HG03432 (cell line): ENCODE measurements around the gene PRXL2B.

Experiments used
- ATAC-seq: cut with Tn5 transposase; IDR thresholded peaks from one replicate; pipeline ENCODE4 v1.9.1; 2021; ENCODE audit warnings: mild to moderate bottlenecking, moderate library complexity; ENCODE audit not compliant: unreplicated experiment

PRXL2B gene

DNA sequence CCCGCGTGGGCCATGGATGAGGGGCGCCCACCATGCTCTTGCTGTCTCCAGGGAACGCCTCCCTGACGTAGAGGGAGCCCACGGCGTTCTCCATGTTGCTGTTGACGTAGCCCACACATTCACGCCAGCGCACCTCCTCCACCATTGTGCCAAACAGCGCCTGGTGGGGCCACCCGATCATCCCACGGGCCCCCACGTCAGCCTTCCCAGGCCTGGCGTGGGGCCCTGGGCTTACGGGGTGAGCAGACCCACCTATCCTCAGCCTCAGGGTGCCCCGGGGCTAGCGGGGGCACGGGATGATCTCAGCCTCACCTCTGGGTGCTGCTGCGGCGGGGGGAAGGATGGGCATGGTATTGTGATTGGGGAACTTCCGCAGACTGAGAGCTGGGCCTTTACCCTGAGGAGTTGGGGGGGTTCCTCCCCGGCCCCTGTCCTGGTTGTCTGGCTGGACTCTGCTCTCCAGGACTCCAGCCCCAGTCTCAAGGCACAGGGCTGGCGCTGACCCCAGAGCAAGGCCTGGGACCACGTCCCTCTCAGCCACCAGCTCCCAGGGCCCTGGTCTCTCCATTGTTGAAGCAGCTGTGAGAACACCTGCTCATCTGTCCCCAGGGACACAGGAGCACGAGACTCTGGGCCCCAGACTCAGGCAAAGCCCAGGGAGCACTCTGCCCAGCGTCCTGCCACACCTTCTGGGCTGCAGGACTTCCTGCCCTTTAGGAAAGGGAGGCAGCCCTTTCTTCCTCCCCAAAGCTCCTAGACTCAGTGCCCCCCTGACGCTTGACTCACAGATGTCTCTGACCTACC, 10.2 kb downstream of the PRXL2B start:
- ATAC-seq, result no peak

- ATAC-seq, result no peak
Observed at GRCh38 chr1:2597441-2598328, 11.1 kb downstream of the PRXL2B start.

DNA sequence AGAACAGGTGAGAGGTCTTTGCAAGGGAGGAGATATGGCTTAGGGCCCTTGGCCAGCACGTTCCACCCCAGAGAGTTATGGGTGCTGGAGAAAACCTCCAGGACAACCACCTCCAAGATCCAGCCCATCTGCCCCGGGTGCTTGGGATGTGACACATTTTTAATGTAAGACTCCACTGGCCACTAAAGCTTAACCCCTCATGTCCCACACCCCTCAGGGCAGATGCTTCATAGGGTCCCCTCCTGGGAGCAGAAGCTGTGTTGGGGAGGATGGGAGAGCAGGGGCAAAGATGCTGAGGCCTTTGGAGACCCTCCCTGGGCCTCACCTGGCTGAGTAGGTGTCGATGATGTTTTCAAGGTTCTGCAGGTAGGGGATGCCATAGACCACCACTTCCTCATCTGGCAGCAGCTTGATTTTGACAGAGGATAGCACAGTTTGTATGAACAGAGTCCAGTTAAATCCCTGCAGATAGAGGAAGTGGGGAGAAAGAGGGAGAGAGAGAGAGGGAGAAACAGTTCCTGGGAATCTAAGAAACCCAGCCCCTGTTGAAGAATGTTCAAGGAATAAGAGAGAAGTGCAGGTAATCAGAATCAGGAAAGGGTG, 11.9 kb downstream of the PRXL2B start:
- ATAC-seq, result no peak

- no peak for ATAC-seq
Observed at GRCh38 chr1:2601721-2602303, 15.2 kb downstream of the PRXL2B start.

DNA sequence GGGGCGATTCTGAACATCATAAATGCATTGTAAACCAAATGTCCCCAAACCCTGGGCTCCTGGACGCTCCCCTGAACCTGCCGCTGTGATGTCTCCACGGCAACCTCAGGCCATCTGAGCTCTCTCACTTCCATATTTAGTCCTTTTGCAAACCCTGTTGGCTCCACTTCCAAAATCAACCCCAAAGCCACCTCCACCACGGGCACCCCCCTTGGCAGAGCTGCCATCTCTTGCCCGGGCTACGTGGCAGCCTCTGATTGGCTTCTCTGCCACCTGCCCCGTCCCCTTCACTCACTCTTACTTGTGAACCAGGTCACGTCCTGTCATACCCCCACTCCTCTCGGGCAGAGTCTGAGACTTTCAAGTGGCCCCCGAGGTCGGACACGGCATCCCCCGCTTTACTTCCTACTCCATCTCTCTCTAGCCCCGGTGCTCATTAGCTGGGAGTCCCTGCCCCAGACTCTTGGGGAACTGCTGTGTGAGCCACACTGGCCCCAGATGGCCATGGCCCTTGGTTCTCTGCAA, 15.8 kb downstream of the PRXL2B start:
- ATAC-seq, result no peak

GRCh38 chr1:2602866-2603520, 16.4 kb downstream of the PRXL2B start:
- ATAC-seq, result no peak

- ATAC-seq, result no peak
Observed at GRCh38 chr1:2603521-2604155, 17.1 kb downstream of the PRXL2B start.

- no peak for ATAC-seq
Observed at GRCh38 chr1:2604156-2604843, 17.7 kb downstream of the PRXL2B start.

DNA sequence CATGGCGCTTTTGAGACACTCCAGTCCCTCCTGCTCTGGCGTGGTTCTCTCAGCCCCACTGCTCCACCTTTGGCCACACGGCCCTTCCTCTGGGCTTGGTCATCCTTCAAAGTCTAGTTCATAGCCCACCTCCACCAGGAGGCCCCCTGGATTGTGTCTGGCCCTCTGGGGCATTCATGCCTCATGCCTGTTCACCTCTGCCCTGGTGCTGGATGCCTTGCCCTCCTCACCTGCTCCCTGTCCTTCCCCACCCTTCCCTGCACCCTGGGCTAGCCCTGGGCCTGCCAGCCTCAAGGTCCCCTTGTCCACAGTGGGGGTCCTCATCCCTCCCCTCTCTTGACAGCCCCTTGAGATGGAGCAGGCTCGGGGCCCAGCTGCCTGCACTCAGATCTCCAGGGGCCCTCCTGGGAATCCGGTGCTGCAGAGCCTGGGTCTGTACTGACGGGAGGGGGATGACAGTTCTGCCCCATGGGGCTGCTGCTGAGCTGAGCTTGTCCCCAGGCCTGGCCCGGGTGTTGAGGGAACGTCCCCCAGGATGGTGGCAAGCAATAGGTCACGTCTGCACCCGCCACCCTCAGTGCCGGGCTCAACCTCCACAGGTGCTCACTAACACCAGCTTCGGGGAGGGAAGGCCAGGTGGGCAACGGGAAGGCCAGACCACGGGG, 18.4 kb downstream of the PRXL2B start:
- no peak for ATAC-seq

DNA sequence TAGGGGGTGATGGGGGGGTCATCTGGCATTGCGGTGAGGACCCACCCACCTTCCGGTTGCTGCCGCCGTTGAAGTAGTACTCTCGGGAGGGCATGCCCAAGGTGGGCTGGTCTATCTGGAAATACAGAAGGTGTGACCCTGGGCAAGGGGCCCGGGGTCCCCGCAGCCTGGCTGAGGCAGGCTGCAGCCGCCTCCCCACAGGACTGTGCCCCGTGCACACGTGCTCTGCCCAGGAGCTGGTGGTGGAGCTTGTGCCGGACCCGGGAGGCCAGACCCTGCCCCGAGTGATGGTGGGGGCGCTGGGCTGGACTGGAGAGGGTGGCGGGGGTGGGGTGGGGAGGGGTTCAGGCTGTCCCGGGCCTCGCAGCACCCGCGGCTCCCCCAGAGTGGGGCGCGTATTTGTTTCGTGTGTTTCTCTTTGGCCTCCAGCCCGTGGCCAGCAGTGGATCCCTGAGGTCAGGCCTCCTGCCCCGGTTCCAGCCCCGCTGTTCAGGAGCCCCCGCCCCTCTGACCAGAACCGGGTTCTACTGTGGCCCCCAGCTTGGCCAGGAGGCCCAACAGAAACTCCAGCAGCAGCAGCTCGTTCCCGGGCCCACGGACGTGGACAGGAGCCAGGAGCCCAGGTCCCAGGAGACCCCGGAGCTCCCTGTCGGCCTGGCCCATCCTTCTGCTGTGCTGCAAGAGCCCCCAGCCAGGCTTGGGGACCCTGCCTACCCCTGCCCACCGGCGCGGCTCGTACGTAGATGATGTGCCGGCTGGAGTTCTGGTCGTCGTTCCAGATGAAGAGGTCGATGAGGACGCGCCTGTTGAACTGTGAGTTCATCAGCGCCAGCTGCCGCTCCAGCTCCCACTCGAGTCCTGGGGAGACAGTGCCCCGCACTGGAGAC, 19.2 kb downstream of the PRXL2B start:
- no peak for ATAC-seq

DNA sequence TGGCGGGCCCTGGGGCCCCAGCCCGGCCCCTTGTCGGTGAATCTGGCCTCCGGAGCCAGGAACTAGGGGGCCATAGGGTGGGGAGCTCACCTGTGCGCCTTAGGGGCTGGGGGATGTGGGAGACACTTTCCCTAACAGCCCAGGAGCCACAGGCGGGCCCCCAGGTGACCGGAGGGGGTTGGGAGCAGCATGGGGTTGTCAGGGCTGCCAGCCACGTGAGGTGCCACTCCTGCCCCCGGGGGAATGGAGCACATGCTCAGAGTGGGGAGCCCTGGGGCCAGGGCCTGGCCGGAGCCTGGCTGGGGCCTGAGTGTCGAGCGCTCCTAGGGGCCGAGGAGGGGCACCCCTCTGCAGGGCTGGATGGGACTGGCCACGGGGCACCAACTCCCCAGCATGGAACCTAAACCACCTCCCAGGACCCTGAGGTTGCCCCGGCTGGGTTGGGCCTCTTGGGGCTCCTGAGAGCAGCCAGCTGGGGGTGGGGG, 19.9 kb downstream of the PRXL2B start:
- ATAC-seq, result no peak

- no peak for ATAC-seq
Observed at GRCh38 chr1:2606881-2607621, 20.5 kb downstream of the PRXL2B start.

DNA sequence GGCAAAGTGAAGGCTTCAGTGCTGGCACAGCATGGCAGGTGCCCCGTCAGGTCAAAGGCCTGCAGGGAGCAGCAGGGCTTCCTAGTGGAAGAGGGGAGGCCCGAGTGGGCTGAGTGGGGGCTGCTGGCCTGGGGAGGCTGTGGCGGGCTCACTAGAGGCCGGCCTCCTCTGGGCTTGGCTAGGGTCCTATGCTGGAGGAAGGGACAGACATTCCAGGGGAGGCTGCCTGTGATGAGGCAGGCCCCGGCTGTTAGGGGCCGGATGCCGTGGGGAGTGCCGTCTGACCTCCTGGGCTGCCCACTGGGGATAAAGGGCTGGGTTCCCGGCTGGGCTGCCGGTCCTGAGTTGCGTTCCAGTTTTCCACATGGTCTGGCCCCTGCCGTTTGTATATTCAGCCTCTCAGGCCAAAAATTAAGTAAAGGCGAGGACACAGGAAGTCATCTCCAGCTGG, 21.1 kb downstream of the PRXL2B start:
- ATAC-seq, result no peak

DNA sequence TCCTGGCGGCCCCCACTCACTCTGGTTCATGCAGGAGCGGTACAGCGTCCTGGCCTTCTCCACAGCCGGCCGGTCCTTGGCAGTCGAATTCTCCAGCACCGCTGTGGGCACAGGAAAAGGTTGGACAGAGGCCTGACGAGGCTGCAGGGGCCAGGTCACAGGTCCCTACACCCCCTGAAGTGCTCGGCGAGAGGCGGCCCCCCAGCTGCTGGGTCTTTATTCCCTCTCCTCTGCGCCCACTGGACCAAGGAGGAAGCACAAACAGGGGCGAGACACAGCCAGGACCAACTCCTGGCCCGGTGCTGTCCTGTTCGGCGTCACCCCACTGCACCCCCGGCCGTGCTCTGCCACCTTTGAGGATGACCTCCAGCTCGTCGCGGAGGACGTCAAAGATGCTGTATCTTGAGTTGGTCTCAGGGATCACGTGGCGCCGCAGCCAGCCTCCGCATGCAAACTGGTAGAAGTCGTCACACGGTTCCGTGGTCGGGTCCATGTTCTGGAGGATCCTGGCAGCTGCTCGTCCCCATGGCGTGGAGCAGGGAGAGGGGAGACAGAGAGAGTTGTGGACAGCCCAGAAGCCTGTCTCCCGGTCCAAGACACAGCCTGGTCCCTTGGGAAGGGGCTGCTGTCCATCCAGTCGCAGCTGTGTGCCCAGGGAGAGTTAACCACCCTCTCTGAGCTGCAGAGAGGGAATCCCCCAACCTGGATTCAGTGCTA, 22.9 kb downstream of the PRXL2B start:
- no peak for ATAC-seq

GRCh38 chr1:2610036-2610959, 23.7 kb downstream of the PRXL2B start:
- no peak for ATAC-seq
